ENCODE results near the gene SGCG.

GRCh38 chr13:23348262-23349127 is 167.7 kb downstream of the SGCG start:
- TF ChIP-seq CTCF (IDR thresholded peaks at IDR 0.05) (no peak), POLR2A (IDR thresholded peaks at IDR 0.05) (no peak)

Data from suprapubic skin (tissue), 3 donors.